Measurements from ENCODE around the gene OR11G2.
"Not testable (repeated sequence)": the region's sequence is repeated elsewhere in the genome, so short reads cannot be mapped to it uniquely, and the experiment has no call there.

Gene OR11G2, protein sequence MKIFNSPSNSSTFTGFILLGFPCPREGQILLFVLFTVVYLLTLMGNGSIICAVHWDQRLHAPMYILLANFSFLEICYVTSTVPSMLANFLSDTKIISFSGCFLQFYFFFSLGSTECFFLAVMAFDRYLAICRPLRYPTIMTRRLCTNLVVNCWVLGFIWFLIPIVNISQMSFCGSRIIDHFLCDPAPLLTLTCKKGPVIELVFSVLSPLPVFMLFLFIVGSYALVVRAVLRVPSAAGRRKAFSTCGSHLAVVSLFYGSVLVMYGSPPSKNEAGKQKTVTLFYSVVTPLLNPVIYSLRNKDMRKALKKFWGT

DNA sequence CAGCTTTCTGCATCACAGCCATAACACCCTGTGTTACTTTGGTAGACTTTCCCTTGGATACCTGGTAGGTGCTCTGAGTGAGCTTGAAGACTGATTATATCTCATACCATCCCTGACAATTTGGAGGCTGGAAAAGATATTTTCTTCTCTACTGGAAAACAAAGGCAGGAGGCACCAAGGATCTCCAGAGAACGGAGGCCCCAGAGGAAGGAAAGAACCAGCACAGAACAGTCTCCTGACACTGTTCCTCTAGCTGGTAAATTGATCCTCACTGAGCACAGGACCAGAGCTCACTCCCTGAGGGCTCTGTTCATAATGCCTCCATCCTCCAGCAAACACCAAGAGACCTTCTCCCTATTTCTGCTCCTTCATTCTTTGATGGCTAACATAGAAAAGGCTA lies at the start of gene OR11G2:
TSS of gene OR11G2 (plus strand) at position 301 of the 400 bp plus-strand sequence. CDS start 6,542 bp downstream, outside the sequence.
- no peak for DNase-seq

DNA sequence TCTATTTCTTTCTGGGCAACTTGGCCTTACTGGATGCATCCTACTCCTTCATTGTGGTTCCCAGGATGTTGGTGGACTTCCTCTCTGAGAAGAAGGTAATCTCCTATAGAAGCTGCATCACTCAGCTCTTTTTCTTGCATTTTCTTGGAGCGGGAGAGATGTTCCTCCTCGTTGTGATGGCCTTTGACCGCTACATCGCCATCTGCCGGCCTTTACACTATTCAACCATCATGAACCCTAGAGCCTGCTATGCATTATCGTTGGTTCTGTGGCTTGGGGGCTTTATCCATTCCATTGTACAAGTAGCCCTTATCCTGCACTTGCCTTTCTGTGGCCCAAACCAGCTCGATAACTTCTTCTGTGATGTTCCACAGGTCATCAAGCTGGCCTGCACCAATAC lies 46.8 kb upstream of the OR11G2 start:
- no peak for DNase-seq

DNA sequence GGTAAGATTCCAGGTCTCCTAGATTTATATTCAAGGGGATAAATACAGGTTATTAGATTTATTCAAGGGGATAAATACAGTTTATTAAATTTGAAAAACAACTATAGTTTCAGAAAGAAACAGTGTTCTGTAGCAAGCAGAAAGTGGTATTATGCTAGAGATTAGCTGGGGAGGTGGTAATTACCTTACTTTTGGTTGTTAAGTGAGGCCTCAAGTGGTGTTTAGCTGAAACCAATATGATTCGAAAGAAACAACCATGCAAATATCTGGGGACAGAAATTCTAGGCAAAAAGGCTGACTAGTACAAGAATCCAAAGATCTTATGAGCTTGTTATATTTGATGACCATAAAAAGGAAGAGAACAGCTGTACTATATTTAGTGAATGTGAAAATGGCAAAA lies 45.9 kb upstream of the OR11G2 start:
- DNase-seq = no peak

DNA sequence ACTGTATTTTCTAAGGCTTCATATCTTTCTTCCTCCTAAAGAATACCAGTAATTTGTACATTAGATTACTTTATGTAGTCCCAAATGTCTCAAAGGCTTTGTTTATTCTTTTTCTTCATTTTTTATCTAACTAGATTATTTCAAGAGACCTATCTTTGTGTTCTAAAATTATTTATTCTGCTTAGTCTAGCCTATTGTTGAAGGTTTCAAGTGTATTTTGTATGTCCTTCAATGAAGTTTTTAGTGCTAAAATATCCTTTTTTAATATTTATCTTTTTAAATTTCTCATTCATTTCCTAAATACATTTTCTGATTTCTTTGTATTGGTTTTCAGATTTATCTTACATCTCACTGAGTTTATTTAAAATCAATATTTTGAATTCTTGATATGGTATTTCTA lies 26.2 kb upstream of the OR11G2 start:
- no peak for DNase-seq

DNA sequence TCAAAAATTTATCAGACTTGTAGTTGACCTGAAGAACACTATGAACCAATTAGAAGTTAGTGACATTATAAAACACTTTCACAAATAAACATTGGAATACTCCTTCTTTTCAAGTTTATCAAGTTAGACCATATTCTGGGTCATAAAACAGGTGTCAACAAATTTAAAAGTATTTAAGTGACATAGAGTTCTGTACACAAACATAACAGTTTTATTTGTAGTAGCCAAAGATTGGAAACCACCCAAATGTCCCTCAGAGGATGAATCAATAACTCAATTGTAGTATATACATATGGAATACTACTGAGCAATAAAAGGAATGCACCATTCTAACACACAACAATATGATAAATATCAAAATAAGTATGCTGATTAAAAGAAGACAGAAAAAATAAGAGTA lies 23.6 kb upstream of the OR11G2 start:
- DNase-seq = no peak

DNA sequence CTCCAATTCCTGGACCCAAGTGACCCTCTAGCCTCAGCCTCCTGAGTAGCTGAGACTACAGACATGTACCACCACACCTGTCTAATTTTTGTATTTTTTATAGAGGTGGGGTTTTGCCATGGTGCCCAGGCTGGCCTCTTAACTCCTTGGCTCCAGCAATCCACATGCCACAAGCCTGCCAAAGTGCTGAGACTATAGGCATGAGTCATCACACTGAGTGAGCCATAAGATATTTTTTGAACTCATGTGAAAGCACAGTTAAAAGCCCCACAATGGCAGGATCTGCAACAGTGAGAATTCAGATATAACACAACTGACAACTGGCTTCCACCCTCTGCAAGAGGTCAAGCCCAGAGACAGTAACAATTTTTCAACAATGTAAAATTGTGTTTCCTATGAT lies 20.8 kb upstream of the OR11G2 start:
- DNase-seq = not testable (repeated sequence)

DNA sequence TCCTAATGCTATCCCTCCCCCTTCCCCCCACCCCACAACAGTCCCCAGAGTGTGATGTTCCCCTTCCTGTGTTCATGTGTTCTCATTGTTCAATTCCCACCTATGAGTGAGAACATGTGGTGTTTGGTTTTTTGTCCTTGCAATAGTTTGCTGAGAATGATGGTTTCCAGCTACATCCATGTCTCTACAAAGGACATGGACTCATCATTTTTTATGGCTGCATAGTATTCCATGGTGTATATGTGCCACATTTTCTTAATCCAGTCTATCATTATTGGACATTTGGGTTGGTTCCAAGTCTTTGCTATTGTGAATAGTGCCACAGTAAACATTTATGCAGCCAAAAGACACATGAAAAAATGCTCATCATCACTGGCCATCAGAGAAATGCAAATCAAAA lies 16.5 kb upstream of the OR11G2 start:
- DNase-seq = not testable (repeated sequence)

DNA sequence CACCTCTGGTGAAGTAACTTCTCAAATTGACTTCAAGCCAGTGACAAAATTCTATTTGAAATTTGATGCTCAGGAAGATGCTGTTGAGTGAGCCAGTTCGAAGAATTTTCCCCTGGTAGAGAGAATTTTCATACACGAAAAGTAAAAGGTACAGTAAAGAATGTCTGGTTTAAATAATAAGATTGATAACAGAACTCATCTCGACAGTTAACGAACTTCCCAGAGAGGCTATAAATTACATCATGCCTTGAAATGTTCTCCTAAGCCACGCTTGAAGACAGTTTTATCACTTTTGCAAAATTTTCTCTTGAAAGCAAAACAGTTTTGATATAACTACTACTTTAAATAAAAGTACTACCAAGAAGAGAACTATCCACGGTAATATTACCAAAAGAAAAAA lies 14.4 kb upstream of the OR11G2 start:
- no peak for DNase-seq

DNA sequence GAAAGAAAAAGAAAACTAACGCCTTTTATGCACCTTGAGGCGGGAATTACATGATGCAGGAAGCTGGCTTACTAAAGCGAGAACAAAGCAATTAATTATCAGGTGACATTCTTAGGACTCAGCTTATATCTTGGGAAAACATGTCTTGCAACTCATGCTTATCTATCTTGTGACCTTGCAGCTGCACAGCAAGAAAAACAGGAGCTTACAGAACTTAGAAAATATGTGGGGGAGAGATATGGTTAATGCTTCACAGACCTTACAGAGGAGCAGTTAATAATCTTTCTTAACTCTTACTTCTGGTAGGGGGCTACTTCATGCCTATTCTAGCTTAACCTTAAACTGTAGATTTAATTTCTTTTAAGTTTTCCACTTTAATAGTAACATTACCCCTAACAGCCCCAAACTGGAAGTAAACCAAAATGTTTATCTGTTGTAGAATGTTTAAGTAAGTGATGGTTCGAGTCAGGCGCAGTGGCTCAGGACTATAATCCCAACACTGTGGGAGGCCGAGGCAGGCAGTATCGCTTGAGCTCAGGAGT lies 13.2 kb upstream of the OR11G2 start:
- DNase-seq = no peak

DNA sequence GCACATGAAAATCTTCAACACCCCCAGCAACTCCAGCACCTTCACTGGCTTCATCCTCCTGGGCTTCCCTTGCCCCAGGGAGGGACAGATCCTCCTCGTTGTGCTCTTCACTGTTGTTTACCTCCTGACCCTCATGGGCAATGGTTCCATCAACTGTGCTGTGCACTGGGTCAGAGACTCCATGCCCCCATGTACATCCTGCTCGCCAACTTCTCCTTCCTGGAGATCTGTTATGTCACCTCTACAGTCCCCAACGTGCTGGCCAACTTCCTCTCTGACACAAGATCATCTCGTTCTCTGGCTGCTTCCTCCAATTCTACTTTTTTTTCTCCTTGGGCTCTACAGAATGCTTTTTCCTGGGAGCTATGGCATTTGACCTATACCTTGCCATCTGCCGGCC lies 11.5 kb upstream of the OR11G2 start:
- DNase-seq = no peak

DNA sequence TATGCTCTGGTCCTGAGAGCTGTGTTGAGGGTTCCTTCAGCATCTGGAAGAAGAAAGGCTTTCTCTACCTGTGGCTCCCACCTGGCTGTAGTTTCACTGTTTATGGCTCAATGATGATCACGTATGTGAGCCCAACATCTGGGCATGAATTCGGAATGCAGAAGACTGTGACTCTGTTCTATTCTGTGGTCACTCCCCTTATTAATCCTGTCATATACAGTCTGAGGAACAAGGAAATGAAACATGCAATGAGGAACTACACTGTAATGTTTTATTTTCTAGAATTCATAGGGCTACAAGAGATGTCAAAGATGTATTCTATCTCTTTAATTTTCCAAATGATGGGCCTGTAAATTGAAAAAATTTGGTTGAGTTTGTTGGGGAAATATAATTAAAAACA lies 10.8 kb upstream of the OR11G2 start:
- no peak for DNase-seq

DNA sequence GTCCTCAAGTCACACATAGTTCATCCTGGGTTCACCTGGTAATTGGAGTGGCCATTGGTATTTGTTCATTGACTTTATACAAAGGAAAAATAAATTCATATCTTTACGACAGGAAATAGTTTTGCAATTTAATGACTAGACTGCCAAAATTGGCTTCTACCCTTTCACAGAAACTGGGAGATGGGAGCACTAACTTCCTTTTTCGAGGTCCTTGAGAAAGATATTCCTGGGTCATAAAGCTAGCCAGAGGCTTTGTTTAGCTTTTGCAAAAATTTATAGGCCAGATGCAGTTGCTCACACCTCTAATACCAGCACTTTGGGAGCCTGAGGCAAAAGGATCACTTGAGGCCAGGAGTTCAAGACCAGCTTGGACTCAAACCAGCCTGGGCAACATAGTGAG lies 10.2 kb upstream of the OR11G2 start:
- DNase-seq = no peak

DNA sequence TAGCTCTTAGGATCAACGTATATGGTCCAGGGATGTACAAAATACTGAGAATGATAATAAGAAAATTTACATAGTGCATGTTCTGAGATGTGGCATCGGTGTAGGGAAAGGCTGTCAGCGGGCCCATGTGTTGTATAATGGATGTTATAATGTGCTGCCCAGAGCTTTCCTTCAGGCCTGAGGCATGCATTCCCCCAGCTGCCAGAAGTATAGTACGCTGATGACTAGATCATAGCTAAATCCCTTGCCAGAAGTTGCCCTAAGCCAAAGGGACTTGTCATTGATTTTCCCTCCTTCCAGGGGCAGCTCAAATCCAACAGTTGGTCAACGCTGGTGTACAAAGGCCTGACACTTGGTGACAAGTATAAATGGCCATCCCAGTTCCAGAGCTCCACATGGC lies 6.5 kb upstream of the OR11G2 start:
- DNase-seq = no peak

DNA sequence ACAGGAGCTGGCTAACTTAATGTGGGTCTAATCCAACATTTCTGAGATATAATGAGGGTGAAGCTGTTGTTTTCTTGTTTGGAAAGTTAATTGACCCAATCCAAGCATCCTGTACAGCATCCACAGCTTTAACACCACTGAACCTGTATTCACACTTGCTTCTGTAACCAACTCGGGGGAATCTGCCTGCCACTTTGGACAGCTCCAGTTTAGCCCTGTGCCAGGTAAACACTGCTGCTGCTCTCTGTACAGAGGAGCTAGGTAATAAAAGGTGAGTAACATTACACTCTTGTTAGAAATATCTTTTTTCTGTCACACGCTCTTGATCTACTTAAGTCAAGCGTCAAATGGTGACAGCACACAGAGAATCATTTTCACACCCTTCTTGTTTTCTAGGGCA lies 700 bp downstream of the OR11G2 start:
- DNase-seq = no peak

DNA sequence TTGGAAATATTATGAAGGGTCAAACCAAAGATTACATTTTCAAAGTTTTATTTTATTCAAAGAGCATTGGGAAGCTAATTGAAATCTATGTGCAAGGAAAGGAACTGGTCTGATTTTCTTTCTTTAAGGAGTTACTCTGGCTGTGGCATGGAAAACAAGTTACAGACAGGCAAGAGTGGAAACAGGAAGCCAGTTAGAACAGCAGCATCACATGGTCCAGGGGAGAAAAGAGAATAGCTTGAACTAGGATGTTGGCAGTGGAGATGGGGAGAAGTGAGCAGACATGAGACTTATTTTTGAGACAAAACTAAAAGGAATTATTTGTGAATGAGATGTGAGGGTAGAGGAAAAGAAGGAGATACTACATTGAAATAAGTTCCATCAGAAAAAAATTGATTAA lies 3.4 kb downstream of the OR11G2 start:
- DNase-seq = no peak

DNA sequence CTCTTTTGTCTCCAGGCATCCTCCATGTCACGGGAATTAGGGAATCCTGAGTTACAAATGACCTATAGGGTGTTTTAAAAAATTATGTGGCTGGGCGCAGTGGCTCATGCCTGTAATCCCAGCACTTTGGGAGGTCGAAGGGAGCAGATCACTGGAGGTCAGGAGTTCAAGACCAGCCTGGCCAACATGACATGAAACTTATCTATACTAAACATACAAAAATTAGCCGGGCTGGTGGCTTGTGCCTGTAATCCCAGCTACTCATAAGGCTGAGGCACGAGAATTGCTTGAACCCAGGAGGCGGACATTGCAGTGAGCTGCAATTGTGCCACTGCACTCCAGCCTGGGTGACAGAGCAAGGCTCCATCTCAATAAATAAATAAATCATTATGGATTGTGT lies 4.5 kb downstream of the OR11G2 start:
- DNase-seq = not testable (repeated sequence)

DNA sequence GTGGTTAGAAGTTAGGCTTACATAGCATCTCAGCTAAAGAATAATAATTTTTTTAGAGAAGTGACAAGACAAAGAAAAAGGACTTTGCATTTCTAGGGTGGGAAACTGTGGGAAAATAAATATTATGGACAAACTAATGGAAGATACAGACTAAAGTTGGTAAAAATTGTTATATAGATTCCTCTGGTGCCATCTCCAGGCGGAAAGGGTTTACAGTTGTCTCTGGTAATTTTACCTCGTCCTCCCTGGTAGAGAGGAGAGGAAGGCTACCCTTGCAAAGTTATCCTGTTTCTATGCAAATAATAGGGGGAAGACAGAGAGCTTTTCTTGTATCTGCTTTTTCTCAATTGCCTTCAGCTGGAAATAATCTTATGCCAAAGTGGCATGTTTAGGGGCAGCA lies 5.2 kb downstream of the OR11G2 start:
- DNase-seq = no peak

DNA sequence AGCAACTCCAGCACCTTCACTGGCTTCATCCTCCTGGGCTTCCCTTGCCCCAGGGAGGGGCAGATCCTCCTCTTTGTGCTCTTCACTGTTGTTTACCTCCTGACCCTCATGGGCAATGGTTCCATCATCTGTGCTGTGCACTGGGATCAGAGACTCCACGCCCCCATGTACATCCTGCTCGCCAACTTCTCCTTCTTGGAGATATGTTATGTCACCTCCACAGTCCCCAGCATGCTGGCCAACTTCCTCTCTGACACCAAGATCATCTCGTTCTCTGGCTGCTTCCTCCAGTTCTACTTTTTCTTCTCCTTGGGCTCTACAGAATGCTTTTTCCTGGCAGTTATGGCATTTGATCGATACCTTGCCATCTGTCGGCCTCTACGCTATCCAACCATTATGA lies 6.8 kb downstream of the OR11G2 start:
- no peak for DNase-seq

DNA sequence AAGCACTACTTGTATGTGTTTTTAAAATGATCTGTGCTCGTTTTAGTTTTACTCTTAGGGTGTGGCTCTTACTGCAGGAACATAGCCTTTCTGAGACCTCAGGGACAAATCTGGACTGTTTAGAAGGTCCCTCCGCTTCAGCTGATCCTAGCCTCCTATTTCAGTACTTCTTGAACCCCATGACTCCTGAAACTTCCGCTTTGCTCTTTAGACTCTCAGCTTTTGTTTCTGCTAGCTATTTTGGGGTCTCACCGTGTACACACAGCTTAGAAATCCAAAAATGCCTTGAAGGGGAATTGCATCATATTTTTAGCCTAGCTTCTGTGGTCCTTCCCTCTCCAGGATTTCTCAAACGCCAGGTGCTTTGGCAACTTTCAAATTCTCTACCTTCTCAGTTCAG lies 8.3 kb downstream of the OR11G2 start:
- DNase-seq = no peak

DNA sequence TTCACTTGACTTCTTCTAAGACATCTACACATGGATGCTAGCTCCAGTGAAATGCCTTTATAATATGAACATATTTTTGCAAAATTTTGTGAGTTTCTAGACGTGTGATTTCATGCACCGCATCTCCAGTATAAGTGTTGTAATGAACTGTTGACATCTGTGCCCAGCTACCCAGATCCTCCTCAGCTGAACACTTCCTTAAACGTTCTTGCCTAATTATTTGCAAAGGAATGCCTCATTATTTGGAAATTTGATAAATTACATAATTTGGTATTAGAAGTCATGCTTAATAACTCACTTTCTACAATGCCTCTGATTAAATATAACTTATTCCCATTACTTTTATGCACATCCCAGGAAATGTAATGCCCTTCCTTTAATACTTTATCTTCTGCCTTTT lies 14.0 kb downstream of the OR11G2 start:
- no peak for DNase-seq

DNA sequence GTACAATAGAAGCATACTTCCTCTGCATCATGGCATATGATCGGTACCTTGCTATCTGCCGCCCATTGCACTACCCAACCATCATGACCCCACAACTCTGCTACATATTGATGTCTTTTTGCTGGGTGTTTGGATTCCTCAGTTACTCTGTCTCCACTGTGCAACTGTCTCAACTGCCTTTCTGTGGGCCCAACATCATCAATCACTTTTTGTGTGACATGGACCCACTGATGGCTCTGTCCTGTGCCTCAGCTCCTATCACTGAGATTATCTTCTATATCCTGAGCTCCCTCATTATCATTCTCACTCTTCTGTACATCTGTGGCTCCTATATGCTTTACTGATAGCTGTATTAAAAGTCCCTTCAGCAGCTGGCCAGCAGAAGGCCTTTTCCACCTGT lies 18.9 kb downstream of the OR11G2 start:
- DNase-seq = no peak

DNA sequence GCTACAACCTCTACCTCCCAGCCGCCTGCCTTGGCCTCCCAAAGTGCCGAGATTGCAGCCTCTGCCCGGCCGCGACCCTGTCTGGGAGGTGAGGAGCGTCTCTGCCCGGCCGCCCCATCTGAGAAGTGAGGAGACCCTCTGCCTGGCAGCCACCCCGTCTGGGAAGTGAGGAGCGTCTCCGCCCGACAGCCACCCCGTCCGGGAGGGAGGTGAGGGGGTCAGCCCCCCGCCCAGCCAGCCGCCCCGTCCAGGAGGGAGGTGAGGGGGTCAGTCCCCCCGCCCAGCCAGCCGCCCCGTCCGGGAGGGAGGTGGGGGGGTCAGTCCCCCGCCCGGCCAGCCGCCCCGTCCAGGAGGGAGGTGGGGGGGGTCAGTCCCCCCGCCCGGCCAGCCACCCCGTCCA lies 21.7 kb downstream of the OR11G2 start:
- not testable (repeated sequence) for DNase-seq

DNA sequence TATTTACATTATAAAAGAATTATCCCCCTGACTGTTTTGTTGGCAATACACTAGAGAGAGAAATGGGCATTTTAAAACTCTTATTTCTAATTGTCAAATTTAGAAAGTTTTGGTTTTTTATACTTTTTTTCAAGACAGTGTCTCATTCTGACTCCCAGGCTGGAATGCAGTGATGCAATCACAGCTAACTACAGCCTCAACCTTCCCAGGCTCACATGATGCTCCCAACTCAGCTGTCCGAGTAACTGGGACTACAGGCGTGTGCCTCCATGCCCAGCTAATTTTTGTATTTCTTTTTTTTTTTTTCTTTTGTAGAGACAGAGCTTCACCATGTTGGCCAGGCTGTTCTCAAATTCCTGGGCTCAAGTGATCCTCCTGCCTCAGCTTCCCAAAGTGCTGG lies 24.5 kb downstream of the OR11G2 start:
- DNase-seq = no peak

DNA sequence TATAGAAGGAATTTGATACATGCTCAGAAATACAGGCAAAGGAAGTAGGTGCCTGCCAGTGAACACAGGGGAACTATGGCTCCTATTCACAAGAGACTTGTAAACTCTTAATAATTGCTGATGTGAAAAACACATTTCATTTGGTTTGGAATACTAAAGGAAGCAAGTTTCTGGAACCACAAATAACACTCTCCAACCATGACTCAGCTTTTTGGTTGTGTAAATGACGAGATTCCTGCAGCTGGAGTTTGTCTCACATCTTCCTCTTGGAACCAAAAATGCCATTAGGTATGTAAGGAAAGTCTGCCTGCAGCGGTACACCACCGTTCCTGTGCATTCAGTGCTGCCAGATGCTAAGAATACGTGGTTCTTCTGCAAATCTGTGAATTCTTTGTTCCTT lies 28.3 kb downstream of the OR11G2 start:
- no peak for DNase-seq

DNA sequence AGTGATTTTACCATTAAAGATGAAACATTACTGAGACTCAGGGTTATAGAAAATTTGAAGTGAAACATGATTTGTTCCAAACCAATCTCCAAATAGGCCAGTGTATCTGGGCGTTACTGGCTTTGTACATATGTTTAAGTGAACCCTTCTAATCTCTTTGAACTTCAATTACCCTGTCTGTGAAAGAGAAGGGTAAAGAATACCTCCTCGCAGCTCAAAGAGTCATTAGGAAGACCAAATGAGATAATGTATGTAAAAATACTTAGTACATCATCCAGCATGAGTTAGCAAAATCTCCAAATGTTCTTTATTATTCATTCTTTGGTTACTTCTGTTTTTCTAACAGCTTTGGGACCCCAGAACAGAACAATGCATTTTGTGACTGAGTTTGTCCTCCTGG lies 32.7 kb downstream of the OR11G2 start, which contains the start of gene OR11H6:
TSS of gene OR11H6 (plus strand) at position 301 of the 400 bp plus-strand sequence. CDS start at position 301, 0 bp downstream.
- DNase-seq = no peak

Measured in CD4-positive, alpha-beta T cell treated with Interleukin-6 for 4 hours (primary cell).